T-cell (primary cell): ENCODE data around the gene PCBP3. TPM values are rescaled to one million over a fixed set of nuclear protein-coding genes. Genes with fewer than 3 reads are reported as not detected.

Experiments
- ATAC-seq, 4 experiments: fragments of 200-7000 bp in 3 of 4; fragments of 150-1000 bp in 1 of 4; cut with Tn5 transposase; replicated peaks in 1 of 4; 1 replicate in 3 of 4; 2 replicates in 1 of 4; pipeline ENCODE4 v1.10.0; 2021; ENCODE audit warnings: moderate library complexity in 3 of 4, mild to moderate bottlenecking in 2 of 4, moderate number of reproducible peaks in 1 of 4
- CTCF ChIA-PET, 2 donors: fragments of 300-600 bp; sonication (Branson Sonifier 250); formaldehyde crosslinking; loops; one replicate each; lab custom pipeline; 2022; ENCODE audit warnings: antibody characterized with exemption in 2 of 2; lab: Charles Lee
- POLR2A ChIA-PET, 2 donors: fragments of 300-600 bp; sonication (Branson Sonifier 250); formaldehyde crosslinking; loops; one replicate each; lab custom pipeline; 2022; ENCODE audit warnings: antibody characterized with exemption in 2 of 2; lab: Charles Lee
- DNase-seq, 35 experiments: peaks; one replicate each; pipeline versions ENCODE4 v3.0.0 to v3.0.0-alpha.2; 2013 to 2023
- H3K27ac ChIP-seq: one replicate; pipeline ENCODE4 v1.5.1; 2013; ENCODE audit warnings: low read length
- H3K27me3 ChIP-seq, 2 experiments: replicated peaks in 1 of 2; 1 replicate in 1 of 2; 2 replicates in 1 of 2; pipeline versions ENCODE4 v1.6.1 to v1.7.0; 2013; ENCODE audit warnings: low read length in 1 of 2, mixed read lengths in 1 of 2; ENCODE audit not compliant: control insufficient read depth in 2 of 2, insufficient read depth in 2 of 2; ENCODE audit errors: extremely low read depth in 1 of 2
- H3K36me3 ChIP-seq, 2 donors: 1 replicate in 1 of 2; 2 replicates in 1 of 2; pipeline versions ENCODE4 v1.6.1 to v1.7.0; 2013; ENCODE audit warnings: low read length in 1 of 2; ENCODE audit not compliant: control insufficient read depth in 2 of 2, insufficient read depth in 1 of 2; ENCODE audit errors: extremely low read depth in 1 of 2
- H3K4me1 ChIP-seq, 2 experiments: 1 replicate in 1 of 2; 2 replicates in 1 of 2; pipeline versions ENCODE4 v1.6.1 to v1.7.0; 2013; ENCODE audit warnings: low read length in 2 of 2, mixed read lengths in 1 of 2; ENCODE audit not compliant: insufficient read depth in 2 of 2, control insufficient read depth in 1 of 2; ENCODE audit errors: extremely low read depth in 1 of 2
- H3K4me3 ChIP-seq, 2 donors: 1 replicate in 1 of 2; 2 replicates in 1 of 2; pipeline versions ENCODE4 v1.5.1 to v1.7.0; 2013; ENCODE audit warnings: mild to moderate bottlenecking in 2 of 2, low read length in 1 of 2, moderate library complexity in 1 of 2; ENCODE audit not compliant: control insufficient read depth in 1 of 2; ENCODE audit errors: extremely low read depth in 1 of 2
- H3K9me3 ChIP-seq: 2 replicates; pipeline ENCODE4 v1.7.0; 2013
- H3K27ac Mint-ChIP-seq, 2 donors: one replicate each; pipeline ENCODE4 v1.8.0; 2020 to 2021; ENCODE audit warnings: mild to moderate bottlenecking in 2 of 2, mixed read lengths in 2 of 2
- H3K27me3 Mint-ChIP-seq, 2 donors: one replicate each; pipeline ENCODE4 v1.8.0; 2021 to 2022; ENCODE audit warnings: mixed read lengths in 2 of 2
- H3K36me3 Mint-ChIP-seq: one replicate; pipeline ENCODE4 v1.8.0; 2021; ENCODE audit warnings: mixed read lengths
- H3K4me1 Mint-ChIP-seq, 3 donors: one replicate each; pipeline ENCODE4 v1.8.0; 2020 to 2022; ENCODE audit warnings: mixed read lengths in 3 of 3, mild to moderate bottlenecking in 1 of 3
- H3K4me3 Mint-ChIP-seq, 3 donors: one replicate each; pipeline ENCODE4 v1.8.0; 2020 to 2022; ENCODE audit warnings: mild to moderate bottlenecking in 3 of 3, mixed read lengths in 3 of 3, moderate library complexity in 3 of 3
- H3K9me3 Mint-ChIP-seq, 3 donors: one replicate each; pipeline ENCODE4 v1.8.0; 2020 to 2022; ENCODE audit warnings: mixed read lengths in 3 of 3
- WGBS: methylation state at CpG from one replicate; pipeline ENCODE4 v1.1.5; 2013; ENCODE audit warnings: missing lambda C conversion rate; ENCODE audit not compliant: insufficient coverage; 5-methylcytosine and 5-hydroxymethylcytosine counted together
- total RNA-seq, 35 experiments: library from RNA in 6 of 35; stranded (reverse) in 6 of 35; fragments of 120-200 nt in 1 of 35; gene quantifications; one replicate each; pipeline versions ENCODE4 v1.2.1 to v1.2.4 and lab custom pipeline; 2013 to 2026

PCBP3 gene
- total RNA-seq, 5 donors from 2014 or later (not counting 1 experiment from before 2014, with no cell fraction given), result 1.5 to 4.2 (median 2.8) TPM

DNA sequence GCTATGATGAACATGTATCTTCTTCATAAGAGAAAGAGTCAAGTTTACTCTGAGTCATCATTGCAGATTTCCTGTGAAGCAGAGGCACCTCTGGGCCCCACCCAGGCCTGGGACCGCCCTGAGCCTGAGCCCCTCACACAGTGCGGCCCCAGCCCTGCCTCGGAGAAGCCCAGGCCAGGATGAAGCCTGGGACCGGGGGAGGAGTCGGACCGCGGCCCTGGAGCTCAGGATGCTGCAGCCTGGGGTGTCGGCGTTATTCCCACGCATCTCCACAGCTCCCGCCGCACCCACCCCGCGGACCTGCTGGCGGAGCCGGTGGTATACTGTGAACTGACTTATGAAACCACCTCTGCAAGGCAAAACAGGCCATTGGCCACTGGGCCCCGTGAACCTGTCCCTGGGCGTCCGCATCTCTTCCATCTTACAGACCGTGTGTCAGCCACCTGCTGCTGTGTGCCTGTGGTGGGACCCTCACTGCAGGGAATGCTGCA lies 335.7 kb downstream of the PCBP3 start:
- peaks cover 7 to 46% of the 10 kb centered on the region in 2 experiments for H3K4me1 ChIP-seq
- ChIA-PET POLR2A (no interaction called here), CTCF (no interaction called here)
- H3K4me3 ChIP-seq, result no peak overlapping the region
- Mint-ChIP-seq H3K4me3 (no peak overlapping the region), H3K9me3 (no peaks in the 10 kb centered on the region), H3K27me3 (peaks cover 8 to 9% of the 10 kb centered on the region in 2 donors), H3K27ac (no peak overlapping the region), H3K4me1 (peaks cover 5 to 24% (median 14%) of the 10 kb centered on the region in 3 donors), H3K36me3 (no peaks in the 10 kb centered on the region)
- H3K27me3 ChIP-seq, result peaks cover 0 to 62% of the 10 kb centered on the region in 2 experiments
- H3K36me3 ChIP-seq, result no peaks in the 10 kb centered on the region
- ATAC-seq (peak in 2 of 4 experiments; percentile 31 to 39), DNase-seq (peak in 1 of 35 experiments; percentile 2)
- no peaks in the 10 kb centered on the region for H3K9me3 ChIP-seq
- WGBS, result 81% methylated on average over 20 of the region's 20 CpGs
- H3K27ac ChIP-seq, result no peak overlapping the region

DNA sequence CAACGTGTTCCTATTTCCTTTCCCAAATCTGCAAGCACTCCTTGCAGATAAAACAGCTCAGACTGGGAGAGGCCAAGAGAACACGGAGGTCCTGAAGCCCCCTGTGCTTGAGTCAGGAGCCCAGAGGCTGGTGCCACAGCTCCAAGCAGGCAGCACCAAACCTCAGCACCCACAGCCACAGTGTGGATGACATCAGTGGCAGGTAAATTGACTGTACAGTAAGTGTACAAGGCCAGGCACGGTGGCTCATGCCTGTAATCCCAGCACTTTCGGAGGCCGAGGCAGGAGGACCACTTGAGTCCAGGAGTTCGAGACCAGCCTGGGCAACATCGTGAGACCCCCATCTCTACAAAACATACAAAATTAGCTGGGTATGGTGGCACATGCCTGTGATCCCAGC lies 336.1 kb downstream of the PCBP3 start:
- Histone ChIP-seq H3K36me3 (no peaks in the 10 kb centered on the region), H3K4me3 (no peak overlapping the region), H3K27me3 (peaks cover 0 to 58% of the 10 kb centered on the region in 2 experiments), H3K4me1 (peaks cover 7 to 41% of the 10 kb centered on the region in 2 experiments), H3K27ac (no peak overlapping the region), H3K9me3 (no peaks in the 10 kb centered on the region)
- no peak for DNase-seq
- Mint-ChIP-seq H3K4me1 (peaks cover 7 to 26% (median 13%) of the 10 kb centered on the region in 3 donors), H3K4me3 (peak overlapping the region in 1 of 3 donors; percentile 28), H3K27me3 (peaks cover 5 to 9% of the 10 kb centered on the region in 2 donors), H3K36me3 (no peaks in the 10 kb centered on the region), H3K27ac (no peak overlapping the region), H3K9me3 (no peaks in the 10 kb centered on the region)
- POLR2A ChIA-PET, result no interaction called here
- no peak for ATAC-seq
- CTCF ChIA-PET, result no interaction called here
- WGBS, result 80% methylated on average over 1 of the region's 7 CpGs

DNA sequence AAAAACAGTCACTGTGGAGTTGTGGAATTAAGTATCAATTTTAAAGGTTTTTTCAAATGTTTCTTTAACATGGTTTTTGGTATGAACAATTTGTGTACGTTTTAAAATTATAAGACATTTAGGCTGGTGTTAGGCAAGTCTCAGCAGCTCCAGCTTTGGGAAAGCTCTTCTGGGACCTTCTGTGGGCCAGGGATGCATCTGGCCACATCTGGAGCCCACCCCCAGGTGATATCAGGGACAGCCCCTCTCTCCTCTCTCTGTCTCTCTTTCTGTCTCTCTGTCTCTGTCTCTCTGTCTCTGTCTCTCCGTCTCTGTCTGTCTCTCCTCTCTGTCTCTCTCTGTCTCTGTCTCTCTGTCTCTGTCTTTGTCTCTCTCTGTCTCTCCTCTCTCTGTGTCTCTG lies 336.7 kb downstream of the PCBP3 start:
- peaks cover 4 to 7% of the 10 kb centered on the region in 2 donors for H3K27me3 Mint-ChIP-seq
- ChIA-PET CTCF (no interaction called here), POLR2A (no interaction called here)
- no peaks in the 10 kb centered on the region for H3K9me3 ChIP-seq
- DNase-seq (no peak), ATAC-seq (no peak)
- H3K9me3 Mint-ChIP-seq, result no peaks in the 10 kb centered on the region
- no peak overlapping the region for H3K27ac ChIP-seq
- peaks cover 7 to 35% of the 10 kb centered on the region in 2 experiments for H3K4me1 ChIP-seq
- 50% methylated on average over 1 of the region's 2 CpGs for WGBS
- H3K4me3 ChIP-seq, result no peak overlapping the region
- H3K36me3 Mint-ChIP-seq, result no peaks in the 10 kb centered on the region
- H3K27me3 ChIP-seq, result peaks cover 0 to 52% of the 10 kb centered on the region in 2 experiments
- H3K4me3 Mint-ChIP-seq, result no peak overlapping the region
- no peak overlapping the region for H3K27ac Mint-ChIP-seq
- peaks cover 11 to 24% (median 14%) of the 10 kb centered on the region in 3 donors for H3K4me1 Mint-ChIP-seq
- no peaks in the 10 kb centered on the region for H3K36me3 ChIP-seq

DNA sequence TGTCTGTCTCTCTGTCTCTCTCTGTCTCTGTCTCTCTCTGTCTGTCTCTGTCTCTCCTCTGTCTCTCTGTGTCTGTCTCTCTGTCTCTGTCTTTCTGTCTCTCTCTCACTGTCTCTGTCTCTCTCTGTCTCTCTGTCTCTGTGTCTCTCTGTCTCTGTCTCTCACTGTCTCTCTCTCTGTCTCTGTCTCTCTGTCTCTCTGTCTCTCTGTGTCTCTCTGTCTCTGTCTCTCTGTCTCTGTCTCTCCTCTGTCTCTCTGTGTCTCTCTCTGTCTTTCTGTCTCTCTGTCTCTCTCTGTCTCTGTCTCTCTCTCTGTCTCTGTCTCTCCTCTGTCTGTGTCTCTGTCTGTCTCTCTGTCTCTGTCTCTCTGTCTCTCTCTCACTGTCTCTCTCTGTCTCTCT lies 337.2 kb downstream of the PCBP3 start:
- POLR2A ChIA-PET, result no interaction called here
- no peak overlapping the region for H3K4me3 Mint-ChIP-seq
- DNase-seq (no peak), ATAC-seq (no peak)
- H3K36me3 Mint-ChIP-seq, result no peaks in the 10 kb centered on the region
- peaks cover 7 to 20% (median 15%) of the 10 kb centered on the region in 3 donors for H3K4me1 Mint-ChIP-seq
- H3K27me3 ChIP-seq, result peaks cover 0 to 50% of the 10 kb centered on the region in 2 experiments
- no peaks in the 10 kb centered on the region for H3K9me3 Mint-ChIP-seq
- H3K27me3 Mint-ChIP-seq, result peaks cover 0 to 3% of the 10 kb centered on the region in 2 donors
- H3K4me1 ChIP-seq, result peaks cover 7 to 34% of the 10 kb centered on the region in 2 experiments
- H3K27ac Mint-ChIP-seq, result no peak overlapping the region
- H3K36me3 ChIP-seq, result no peaks in the 10 kb centered on the region
- H3K4me3 ChIP-seq, result peak overlapping the region; percentile 55 to 85
- H3K9me3 ChIP-seq, result no peaks in the 10 kb centered on the region
- no peak overlapping the region for H3K27ac ChIP-seq
- CTCF ChIA-PET, result no interaction called here

DNA sequence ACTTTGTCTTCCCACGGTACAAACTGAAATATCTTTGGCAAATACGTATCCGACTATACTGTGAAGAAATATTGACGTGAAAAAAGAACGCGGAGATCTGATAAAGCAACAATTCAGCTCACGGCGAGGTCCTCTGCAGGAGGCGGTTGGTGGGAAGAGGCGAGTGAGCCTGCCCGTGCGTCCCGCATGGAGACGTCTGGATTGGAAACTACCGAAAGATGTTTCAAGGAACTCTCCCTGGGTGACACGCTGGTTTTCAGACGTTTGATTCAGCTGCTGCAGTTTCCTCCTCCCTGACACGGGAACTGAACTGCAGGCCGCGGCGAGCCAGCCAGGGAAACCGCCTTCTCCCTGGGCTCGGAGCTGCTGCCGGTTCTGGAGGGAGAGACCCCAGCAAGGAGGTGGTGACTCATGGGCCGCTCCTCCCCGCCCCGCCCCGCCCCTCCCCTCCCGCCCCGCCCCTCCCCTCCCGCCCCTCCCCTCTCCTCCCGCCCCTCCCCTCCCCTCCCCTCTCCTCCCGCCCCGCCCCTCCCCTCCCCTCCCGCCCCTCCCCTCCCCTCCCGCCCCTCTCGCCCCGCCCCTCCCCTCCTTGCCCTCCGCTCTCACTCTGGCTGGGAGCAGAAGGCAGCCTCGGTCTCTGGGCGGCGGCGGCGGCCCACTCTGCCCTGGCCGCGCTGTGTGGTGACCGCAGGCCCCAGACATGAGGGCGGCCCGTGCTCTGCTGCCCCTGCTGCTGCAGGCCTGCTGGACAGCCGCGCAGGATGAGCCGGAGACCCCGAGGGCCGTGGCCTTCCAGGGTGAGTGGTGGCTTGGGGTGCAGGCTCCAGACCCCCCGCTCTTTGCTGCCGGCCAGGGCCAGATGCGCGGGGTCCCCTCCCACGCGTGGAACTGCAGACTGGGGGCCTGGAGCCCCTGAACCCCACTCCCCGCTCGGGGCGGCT lies 337.9 kb downstream of the PCBP3 start, which contains the start of gene COL6A1:
TSS of gene COL6A1 (plus strand) at position 620 of the 941 bp plus-strand sequence. CDS start at position 701, 81 bp downstream.
- peak; percentile 61 to 79 (median 67) for ATAC-seq
- WGBS, result under 1% methylated on average over 36 of the region's 63 CpGs
- Mint-ChIP-seq H3K27me3 (no peaks in the 10 kb centered on the region), H3K27ac (no peak within 1 kb of the TSS), H3K4me3 (peak within 1 kb of the TSS; percentile 50 to 62 (median 55)), H3K9me3 (no peaks in the 10 kb centered on the region), H3K36me3 (no peaks in the 10 kb centered on the region), H3K4me1 (peaks cover 4 to 16% (median 15%) of the 10 kb centered on the region in 3 donors)
- H3K27me3 ChIP-seq, result peaks cover 0 to 49% of the 10 kb centered on the region in 2 experiments
- DNase-seq, result peak in 31 of 35 experiments; percentile 14 to 72 (median 39)
- CTCF ChIA-PET, result no interaction called here
- no peaks in the 10 kb centered on the region for H3K9me3 ChIP-seq
- POLR2A ChIA-PET, result no interaction called here
- peaks cover 7 to 34% of the 10 kb centered on the region in 2 experiments for H3K4me1 ChIP-seq
- H3K4me3 ChIP-seq, result peak within 1 kb of the TSS; percentile 55 to 85
- H3K36me3 ChIP-seq, result no peaks in the 10 kb centered on the region
- no peak within 1 kb of the TSS for H3K27ac ChIP-seq

DNA sequence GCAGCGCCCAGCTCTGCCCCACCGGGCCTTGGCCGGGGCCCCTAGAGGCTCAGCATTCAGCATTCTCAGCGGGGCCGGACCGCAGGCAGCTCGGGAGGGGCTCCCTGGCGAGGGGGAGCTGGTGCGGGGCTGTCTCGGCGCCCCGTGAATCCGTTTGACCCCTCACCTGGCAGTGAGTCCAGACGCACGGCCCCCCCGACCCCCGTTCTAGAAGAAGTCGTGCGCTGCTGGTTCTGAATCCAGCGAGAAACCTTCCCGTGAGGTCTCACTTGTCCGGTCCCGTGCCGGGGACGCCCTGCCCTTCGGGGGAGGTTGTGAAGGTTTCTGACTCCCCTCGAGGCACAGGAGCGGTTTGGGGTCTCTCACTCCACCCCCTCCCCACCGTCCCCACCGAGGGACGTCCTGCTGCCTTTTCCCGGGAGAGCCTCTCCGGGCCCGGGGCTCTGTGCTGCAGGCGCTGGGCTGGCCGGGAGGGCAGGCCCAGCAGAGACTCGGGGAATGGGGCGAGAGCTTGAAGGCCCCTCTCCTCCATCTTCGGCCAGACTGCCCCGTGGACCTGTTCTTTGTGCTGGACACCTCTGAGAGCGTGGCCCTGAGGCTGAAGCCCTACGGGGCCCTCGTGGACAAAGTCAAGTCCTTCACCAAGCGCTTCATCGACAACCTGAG lies 338.7 kb downstream of the PCBP3 start:
- Mint-ChIP-seq H3K36me3 (no peaks in the 10 kb centered on the region), H3K4me1 (peaks cover 4 to 16% (median 15%) of the 10 kb centered on the region in 3 donors), H3K9me3 (no peaks in the 10 kb centered on the region), H3K27me3 (no peaks in the 10 kb centered on the region), H3K27ac (no peak overlapping the region), H3K4me3 (peak overlapping the region; percentile 50 to 62 (median 55))
- H3K4me3 ChIP-seq, result peak overlapping the region; percentile 42 to 58
- no peaks in the 10 kb centered on the region for H3K36me3 ChIP-seq
- WGBS, result 24% methylated on average over 26 of the region's 45 CpGs
- H3K27ac ChIP-seq, result no peak overlapping the region
- H3K4me1 ChIP-seq, result peaks cover 7 to 33% of the 10 kb centered on the region in 2 experiments
- ChIA-PET CTCF (no interaction called here), POLR2A (no interaction called here)
- H3K9me3 ChIP-seq, result no peaks in the 10 kb centered on the region
- DNase-seq, result peak in 3 of 35 experiments; percentile 3 to 23 (median 23)
- ATAC-seq, result peak; percentile 12 to 33 (median 24)
- peaks cover 0 to 42% of the 10 kb centered on the region in 2 experiments for H3K27me3 ChIP-seq
